Neuronal stem cell (in vitro differentiated cells): ENCODE data around the gene CYP2W1.

Experiments
- DNase-seq: peaks from one replicate; pipeline ENCODE4 v3.0.0-alpha.2; 2013; ENCODE audit warnings: low spot score
- H2AFZ ChIP-seq: one replicate; pipeline ENCODE4 v1.6.1; 2013; ENCODE audit warnings: mild to moderate bottlenecking, low read length, inconsistent platforms
- H2AK5ac ChIP-seq: 2 replicates; pipeline ENCODE4 v1.6.1; 2013; ENCODE audit warnings: low read depth, mild to moderate bottlenecking, inconsistent platforms, low read length, moderate library complexity, mixed read lengths
- H2BK120ac ChIP-seq: 2 replicates; pipeline ENCODE4 v1.6.1; 2013; ENCODE audit warnings: low read depth, mild to moderate bottlenecking, inconsistent platforms, low read length, moderate library complexity, mixed read lengths
- H2BK12ac ChIP-seq: one replicate; pipeline ENCODE4 v1.6.1; 2013; ENCODE audit warnings: low read length, inconsistent platforms
- H2BK15ac ChIP-seq: 2 replicates; pipeline ENCODE4 v1.6.1; 2013; ENCODE audit warnings: mild to moderate bottlenecking, low read length, inconsistent platforms, mixed read lengths
- H2BK5ac ChIP-seq: one replicate; pipeline ENCODE4 v1.6.1; 2013; ENCODE audit warnings: inconsistent platforms, mild to moderate bottlenecking, low read length, moderate library complexity
- H3K14ac ChIP-seq: one replicate; pipeline ENCODE4 v1.6.1; 2013; ENCODE audit warnings: low read length, inconsistent platforms
- H3K18ac ChIP-seq: 2 replicates; pipeline ENCODE4 v1.6.1; 2013; ENCODE audit warnings: low read length, inconsistent platforms
- H3K23ac ChIP-seq: 2 replicates; pipeline ENCODE4 v1.6.1; 2013; ENCODE audit warnings: low read depth, mild to moderate bottlenecking, mixed read lengths, low read length, inconsistent platforms; ENCODE audit not compliant: poor library complexity
- H3K27ac ChIP-seq: replicated peaks from 3 replicates; pipeline ENCODE4 v1.5.1; 2013; ENCODE audit warnings: low read length, inconsistent platforms
- H3K27me3 ChIP-seq, 3 experiments: 2 replicates each; pipeline ENCODE4 v1.6.1; 2013; ENCODE audit warnings: low read length in 3 of 3, mild to moderate bottlenecking in 2 of 3, inconsistent platforms in 1 of 3, low read depth in 1 of 3, mixed read lengths in 1 of 3, moderate library complexity in 1 of 3; ENCODE audit not compliant: control insufficient read depth in 3 of 3, insufficient read depth in 3 of 3
- H3K36me3 ChIP-seq, 2 donors: replicated peaks in 1 of 2; 2 replicates each; pipeline ENCODE4 v1.6.1; 2013; ENCODE audit warnings: low read length in 2 of 2; ENCODE audit not compliant: control insufficient read depth in 2 of 2, insufficient read depth in 2 of 2
- H3K4ac ChIP-seq: 2 replicates; pipeline ENCODE4 v1.6.1; 2013; ENCODE audit warnings: inconsistent platforms, mild to moderate bottlenecking, low read length, moderate library complexity
- H3K4me1 ChIP-seq, 2 donors: 1 replicate in 1 of 2; 2 replicates in 1 of 2; pipeline ENCODE4 v1.6.1; 2013; ENCODE audit warnings: low read length in 2 of 2, low read depth in 1 of 2; ENCODE audit not compliant: control insufficient read depth in 2 of 2, insufficient read depth in 1 of 2
- H3K4me2 ChIP-seq: one replicate; pipeline ENCODE4 v1.6.1; 2013; ENCODE audit warnings: mild to moderate bottlenecking, low read length, inconsistent platforms; ENCODE audit not compliant: insufficient read depth, poor library complexity, severe bottlenecking
- H3K4me3 ChIP-seq, 2 donors: 2 replicates each; pipeline ENCODE4 v1.5.1; 2013; ENCODE audit warnings: low read length in 2 of 2, mild to moderate bottlenecking in 2 of 2, inconsistent platforms in 1 of 2, moderate library complexity in 1 of 2
- H3K79me1 ChIP-seq: one replicate; pipeline ENCODE4 v1.6.1; 2013; ENCODE audit warnings: low read depth, mild to moderate bottlenecking, inconsistent platforms, low read length, moderate library complexity
- H3K9ac ChIP-seq: one replicate; pipeline ENCODE4 v1.6.1; 2013; ENCODE audit warnings: mild to moderate bottlenecking, low read depth, low read length, inconsistent platforms; ENCODE audit not compliant: poor library complexity
- H3K9me3 ChIP-seq, 2 donors: replicated peaks in 1 of 2; 2 replicates each; pipeline versions ENCODE3 to v1.6.1; 2013; ENCODE audit warnings: low read length in 2 of 2, mild to moderate bottlenecking in 2 of 2, inconsistent platforms in 1 of 2, low read depth in 1 of 2, mixed read lengths in 1 of 2, moderate library complexity in 1 of 2; ENCODE audit not compliant: control insufficient read depth in 2 of 2, insufficient read depth in 1 of 2
- H4K8ac ChIP-seq: one replicate; pipeline ENCODE4 v1.6.1; 2013; ENCODE audit warnings: low read depth, mild to moderate bottlenecking, inconsistent platforms, low read length, moderate library complexity
- H4K91ac ChIP-seq: one replicate; pipeline ENCODE4 v1.6.1; 2013; ENCODE audit warnings: low read length, low read depth, mild to moderate bottlenecking, inconsistent platforms; ENCODE audit not compliant: poor library complexity
- WGBS, 2 donors: extraction: QIAGEN DNeasy Blood & Tissue Kit; methylation state at CpG; one replicate each; pipeline ENCODE4 v1.1.7; 2013; ENCODE audit warnings: missing lambda C conversion rate in 2 of 2, mixed read lengths in 1 of 2; ENCODE audit not compliant: insufficient read length in 2 of 2, insufficient replicate concordance in 1 of 2; ENCODE audit errors: extremely low coverage in 2 of 2; 5-methylcytosine and 5-hydroxymethylcytosine counted together

The CYP2W1 gene

DNA sequence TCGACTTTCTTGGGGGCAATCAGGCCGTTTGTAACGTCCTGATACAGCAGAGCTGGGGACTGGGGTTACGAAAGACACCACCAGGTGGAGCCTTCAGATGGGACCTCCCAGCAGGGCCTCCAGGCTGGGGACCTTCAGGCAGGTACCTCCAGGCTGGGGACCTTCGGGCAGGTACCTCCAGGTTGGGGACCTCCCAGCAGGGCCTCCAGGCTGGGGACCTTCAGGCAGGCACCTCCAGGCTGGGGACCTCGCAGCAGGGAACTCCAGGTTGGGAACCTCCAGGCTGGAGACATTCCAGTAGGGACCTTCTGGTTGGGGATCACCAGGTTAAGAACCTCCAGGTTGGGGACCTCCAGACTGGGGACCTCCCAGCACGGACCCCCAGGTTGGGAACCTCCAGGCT lies 37.9 kb downstream of the CYP2W1 start:
- no peak overlapping the region for H3K4me2 ChIP-seq
- DNase-seq = no peak
- no peak overlapping the region for H2BK12ac ChIP-seq
- H3K4ac ChIP-seq = no peak overlapping the region
- no peak overlapping the region for H4K8ac ChIP-seq
- peaks cover 23 to 84% of the 10 kb centered on the region in 2 donors for H3K36me3 ChIP-seq
- H4K91ac ChIP-seq = no peak overlapping the region
- H2BK5ac ChIP-seq = peak overlapping the region; percentile 43
- H3K27ac ChIP-seq = no peak overlapping the region
- no peaks in the 10 kb centered on the region for H3K27me3 ChIP-seq
- H3K9me3 ChIP-seq = peaks cover 12 to 21% of the 10 kb centered on the region in 2 donors
- H2AFZ ChIP-seq = no peak overlapping the region
- peaks cover under 1 to 2% of the 10 kb centered on the region in 2 donors for H3K4me1 ChIP-seq
- no peak overlapping the region for H3K4me3 ChIP-seq
- peak overlapping the region; percentile 18 for H2AK5ac ChIP-seq
- H3K79me1 ChIP-seq = peaks cover 41% of the 10 kb centered on the region
- no peak overlapping the region for H3K18ac ChIP-seq
- no peak overlapping the region for H3K14ac ChIP-seq
- H3K9ac ChIP-seq = no peak overlapping the region
- no peak overlapping the region for H3K23ac ChIP-seq
- no peak overlapping the region for H2BK15ac ChIP-seq
- no peak overlapping the region for H2BK120ac ChIP-seq
- WGBS, 2 donors = no CpG with 5 or more reads among the region's 7 CpGs

DNA sequence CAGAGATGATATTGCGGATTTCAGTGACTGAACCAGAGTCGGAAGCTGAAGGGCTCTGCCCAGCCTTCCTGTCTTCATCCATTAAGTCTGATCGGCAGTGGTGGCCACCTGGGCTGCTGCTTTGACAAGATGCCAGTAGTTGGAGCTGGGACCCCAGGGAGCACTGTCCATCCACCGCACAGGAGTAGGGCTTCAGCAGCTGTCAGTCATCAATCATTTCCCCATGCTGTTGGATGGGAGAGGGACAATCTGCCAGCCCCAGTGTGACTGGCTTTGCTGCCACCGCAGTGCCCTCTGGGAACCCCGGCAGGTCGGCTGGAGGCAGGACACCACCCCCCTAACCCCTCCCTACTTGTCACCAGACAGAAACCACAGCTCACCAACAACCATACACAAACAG lies 38.4 kb downstream of the CYP2W1 start:
- no peak overlapping the region for H3K9ac ChIP-seq
- no CpG with 5 or more reads among the region's 7 CpGs for WGBS, 2 donors
- peaks cover 28 to 89% of the 10 kb centered on the region in 2 donors for H3K36me3 ChIP-seq
- no peak overlapping the region for H2BK15ac ChIP-seq
- no peaks in the 10 kb centered on the region for H3K27me3 ChIP-seq
- no peak overlapping the region for H4K91ac ChIP-seq
- no peak overlapping the region for H2BK5ac ChIP-seq
- no peak overlapping the region for H3K4ac ChIP-seq
- H3K18ac ChIP-seq = no peak overlapping the region
- no peak overlapping the region for H3K23ac ChIP-seq
- no peak overlapping the region for H2BK120ac ChIP-seq
- no peak overlapping the region for H2AK5ac ChIP-seq
- H2AFZ ChIP-seq = no peak overlapping the region
- H3K14ac ChIP-seq = no peak overlapping the region
- H3K4me1 ChIP-seq = peaks cover 0 to under 1% of the 10 kb centered on the region in 2 donors
- H3K27ac ChIP-seq = no peak overlapping the region
- no peak for DNase-seq
- no peak overlapping the region for H3K4me3 ChIP-seq
- H4K8ac ChIP-seq = no peak overlapping the region
- peaks cover 12 to 21% of the 10 kb centered on the region in 2 donors for H3K9me3 ChIP-seq
- peaks cover 43% of the 10 kb centered on the region for H3K79me1 ChIP-seq
- no peak overlapping the region for H3K4me2 ChIP-seq
- H2BK12ac ChIP-seq = no peak overlapping the region

DNA sequence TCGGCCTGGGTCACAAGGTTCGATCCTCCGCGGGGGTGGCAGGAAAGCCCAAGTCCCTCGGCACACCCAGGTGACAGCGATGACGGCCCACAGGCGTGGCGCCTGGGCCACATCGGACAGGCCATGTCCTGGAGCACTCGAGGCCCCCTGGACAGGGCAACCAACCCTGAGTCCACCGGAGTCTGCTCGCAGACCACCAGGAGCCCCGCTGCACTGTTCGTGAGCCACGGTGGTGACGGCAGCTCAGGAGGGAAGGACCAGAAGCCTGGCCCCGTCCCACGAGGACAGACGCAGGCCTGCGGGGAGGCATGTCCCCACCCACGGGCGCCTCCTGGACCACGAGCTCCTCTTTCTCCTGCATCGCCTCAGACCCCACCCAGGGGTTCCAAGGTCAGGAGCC lies 39.0 kb downstream of the CYP2W1 start:
- no CpG with 5 or more reads among the region's 25 CpGs for WGBS, 2 donors
- no peak for DNase-seq

DNA sequence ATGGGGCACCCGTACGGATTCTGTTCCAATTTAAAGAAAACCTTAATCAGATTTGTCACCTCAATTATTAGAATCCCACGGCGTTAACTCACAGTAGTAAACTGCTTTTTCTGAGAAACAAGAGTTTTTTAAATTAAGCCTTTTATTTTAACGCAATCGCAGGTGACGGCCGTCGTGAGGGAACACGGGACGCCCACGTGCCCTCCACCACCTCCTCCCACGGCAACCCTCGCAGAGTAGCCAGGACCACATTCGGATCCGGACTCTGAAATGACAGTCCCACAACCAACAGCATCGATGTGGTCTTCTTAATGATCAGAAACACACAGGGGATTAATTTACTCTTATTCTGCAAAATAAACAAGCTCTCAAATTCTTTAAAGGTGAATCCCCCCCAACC lies 39.4 kb downstream of the CYP2W1 start:
- no peak overlapping the region for H2BK5ac ChIP-seq
- H3K36me3 ChIP-seq = peaks cover 31 to 94% of the 10 kb centered on the region in 2 donors
- WGBS, 2 donors = no CpG with 5 or more reads among the region's 17 CpGs
- no peak overlapping the region for H3K23ac ChIP-seq
- H2BK12ac ChIP-seq = no peak overlapping the region
- no peak overlapping the region for H2BK120ac ChIP-seq
- H3K27me3 ChIP-seq = no peaks in the 10 kb centered on the region
- no peak overlapping the region for H2AFZ ChIP-seq
- H3K4me3 ChIP-seq = no peak overlapping the region
- H3K4me2 ChIP-seq = no peak overlapping the region
- no peak overlapping the region for H4K8ac ChIP-seq
- H3K9ac ChIP-seq = no peak overlapping the region
- H3K14ac ChIP-seq = no peak overlapping the region
- H2AK5ac ChIP-seq = no peak overlapping the region
- peaks cover 3% of the 10 kb centered on the region in 2 donors for H3K4me1 ChIP-seq
- no peak overlapping the region for H2BK15ac ChIP-seq
- no peak for DNase-seq
- peaks cover 38% of the 10 kb centered on the region for H3K79me1 ChIP-seq
- no peak overlapping the region for H3K27ac ChIP-seq
- H4K91ac ChIP-seq = no peak overlapping the region
- H3K9me3 ChIP-seq = peaks cover 12 to 21% of the 10 kb centered on the region in 2 donors
- H3K4ac ChIP-seq = no peak overlapping the region
- no peak overlapping the region for H3K18ac ChIP-seq

More for the DNA sequence above, 39.0 kb downstream of the CYP2W1 start:
- H3K36me3 ChIP-seq = peaks cover 31 to 95% of the 10 kb centered on the region in 2 donors
- no peaks in the 10 kb centered on the region for H3K27me3 ChIP-seq
- no peak overlapping the region for H3K14ac ChIP-seq
- no peak overlapping the region for H3K4me3 ChIP-seq
- H3K23ac ChIP-seq = no peak overlapping the region
- H2BK120ac ChIP-seq = no peak overlapping the region
- H3K79me1 ChIP-seq = peaks cover 42% of the 10 kb centered on the region
- H2BK5ac ChIP-seq = no peak overlapping the region
- no peak overlapping the region for H3K27ac ChIP-seq
- H3K18ac ChIP-seq = no peak overlapping the region
- H3K9ac ChIP-seq = peak overlapping the region; percentile 30
- H3K4me1 ChIP-seq = peaks cover 0 to under 1% of the 10 kb centered on the region in 2 donors
- no peak overlapping the region for H2AFZ ChIP-seq
- H2BK12ac ChIP-seq = no peak overlapping the region
- H2BK15ac ChIP-seq = no peak overlapping the region
- H3K9me3 ChIP-seq = peaks cover 12 to 21% of the 10 kb centered on the region in 2 donors
- no peak overlapping the region for H2AK5ac ChIP-seq
- H3K4ac ChIP-seq = no peak overlapping the region
- H4K91ac ChIP-seq = no peak overlapping the region
- H4K8ac ChIP-seq = no peak overlapping the region
- no peak overlapping the region for H3K4me2 ChIP-seq
